ENCODE measurements around the gene PKHD1.
"Not testable (repeated sequence)": the region's sequence is repeated elsewhere in the genome, so short reads cannot be mapped to it uniquely, and the experiment has no call there.

Gene PKHD1

DNA sequence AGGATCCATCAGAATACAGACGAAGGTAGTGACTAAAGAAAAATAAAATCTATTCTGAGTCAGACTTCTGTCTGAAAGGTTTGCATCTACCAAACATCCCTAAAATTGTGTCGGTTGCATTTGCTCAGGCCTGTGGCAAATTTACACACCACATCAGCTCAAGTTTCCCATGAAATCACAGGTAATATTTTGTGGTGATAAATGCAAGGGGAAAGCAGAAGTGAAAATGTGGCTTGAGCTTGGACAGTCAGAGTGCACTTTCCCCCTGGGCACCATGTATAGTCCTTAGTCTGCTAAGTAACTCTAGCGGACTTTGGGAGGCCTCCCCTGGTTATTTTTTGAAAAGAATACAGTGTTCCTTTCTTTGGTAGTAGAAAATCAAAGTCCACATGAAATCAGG, 159.1 kb downstream of the PKHD1 start:
- Mint-ChIP-seq H3K4me1 (no peaks in the 10 kb centered on the region), H3K36me3 (ENCODE audit: low read depth) (no peaks in the 10 kb centered on the region), H3K27me3 (no peaks in the 10 kb centered on the region), H3K27ac (no peak overlapping the region), H3K4me3 (no peak overlapping the region), H3K9me3 (no peaks in the 10 kb centered on the region)
- no peak for DNase-seq
- ATAC-seq: no peak

DNA sequence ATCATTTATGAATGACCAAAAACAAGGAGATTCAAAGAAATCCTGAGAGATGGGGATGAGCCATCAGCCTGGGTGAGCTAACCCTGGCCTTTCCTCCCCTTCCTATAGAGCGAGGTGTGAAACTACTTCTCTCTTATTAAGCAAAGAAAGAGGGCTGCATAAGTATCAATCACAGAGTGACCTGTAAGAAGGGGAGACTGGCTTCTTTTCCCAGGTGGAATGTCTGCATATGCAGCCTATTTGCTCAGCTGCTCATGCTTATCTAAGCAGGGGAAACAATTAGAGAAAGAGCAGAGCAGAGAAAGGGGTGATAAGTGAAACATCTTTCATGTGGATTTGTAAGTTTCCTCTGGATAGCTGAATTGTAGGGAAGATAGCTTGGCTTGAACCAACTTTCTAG, 160.0 kb downstream of the PKHD1 start:
- no peak overlapping the region for H3K4me3 Mint-ChIP-seq
- H3K27ac Mint-ChIP-seq: no peak overlapping the region
- no peaks in the 10 kb centered on the region for H3K27me3 Mint-ChIP-seq

DNA sequence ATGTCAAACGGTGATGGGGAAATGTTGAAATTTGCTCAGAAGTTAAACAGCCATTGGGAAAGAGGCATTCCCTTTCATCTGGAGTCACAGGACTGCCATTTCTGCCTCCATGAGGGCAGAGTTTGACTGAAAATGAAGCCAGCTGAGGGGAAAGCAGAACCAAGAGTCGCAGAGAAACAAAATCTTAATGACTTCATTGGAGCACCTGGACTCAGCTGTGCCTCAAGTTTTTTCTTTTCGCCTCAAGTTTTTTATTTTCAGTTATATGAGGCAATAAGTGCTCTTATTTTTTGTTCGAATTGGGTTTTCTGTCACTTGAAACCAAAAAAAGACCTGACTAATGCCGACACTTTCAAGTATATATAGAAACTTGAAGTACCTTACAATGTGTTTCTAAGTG, 161.3 kb downstream of the PKHD1 start:
- ATAC-seq (no peak), DNase-seq (no peak)
- no peak overlapping the region for H3K4me3 Mint-ChIP-seq
- H3K4me1 Mint-ChIP-seq: no peaks in the 10 kb centered on the region
- H3K36me3 Mint-ChIP-seq (ENCODE audit: low read depth): no peaks in the 10 kb centered on the region
- no peaks in the 10 kb centered on the region for H3K9me3 Mint-ChIP-seq
- H3K27me3 Mint-ChIP-seq: no peaks in the 10 kb centered on the region
- H3K27ac Mint-ChIP-seq: no peak overlapping the region

More for the DNA sequence above, 160.0 kb downstream of the PKHD1 start:
- Mint-ChIP-seq H3K9me3 (no peaks in the 10 kb centered on the region), H3K4me1 (no peaks in the 10 kb centered on the region), H3K36me3 (ENCODE audit: low read depth) (no peaks in the 10 kb centered on the region)
- no peak for DNase-seq
- no peak for ATAC-seq

DNA sequence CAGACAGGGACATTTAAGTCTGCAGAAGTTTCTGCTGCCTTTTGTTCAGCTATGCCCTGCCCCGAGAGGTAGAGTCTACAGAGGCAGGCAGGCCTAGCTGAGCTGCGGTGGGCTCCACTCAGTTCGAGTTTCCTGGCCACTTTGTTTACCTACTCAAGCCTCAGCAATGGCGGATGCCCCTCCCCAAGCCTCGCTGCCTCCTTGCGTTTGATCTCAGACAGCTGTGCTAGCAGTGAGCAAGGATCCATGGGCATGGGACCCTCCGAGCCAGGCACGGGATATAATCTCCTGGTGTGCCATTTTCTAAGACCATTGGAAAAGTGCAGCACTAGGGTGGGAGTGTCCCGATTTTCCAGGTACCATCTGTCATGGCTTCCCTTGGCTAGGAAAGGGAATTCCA, 164.9 kb downstream of the PKHD1 start:
- not testable (repeated sequence) for H3K36me3 Mint-ChIP-seq (ENCODE audit: low read depth); ATAC-seq; H3K4me3 Mint-ChIP-seq; H3K27me3 Mint-ChIP-seq; H3K27ac Mint-ChIP-seq; DNase-seq; H3K4me1 Mint-ChIP-seq; H3K9me3 Mint-ChIP-seq

DNA sequence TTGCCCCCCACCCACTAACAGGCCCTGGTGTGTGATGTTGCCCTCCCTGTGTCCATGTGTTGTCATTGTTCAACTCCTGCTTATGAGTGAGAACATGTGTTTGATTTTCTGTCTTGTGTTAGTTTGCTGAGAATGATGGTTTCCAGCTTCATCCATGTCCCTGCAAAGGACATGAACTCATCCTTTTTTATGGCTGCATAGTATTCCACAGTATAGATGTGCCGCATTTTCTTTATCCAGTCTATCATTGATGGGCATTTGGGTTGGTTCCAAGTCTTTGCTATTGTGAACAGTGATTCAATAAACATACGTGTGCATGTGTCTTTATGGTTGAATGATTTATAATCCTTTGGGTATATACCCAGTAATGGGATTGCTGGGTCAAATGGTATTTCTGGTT, 169.1 kb downstream of the PKHD1 start:
- not testable (repeated sequence) for H3K36me3 Mint-ChIP-seq (ENCODE audit: low read depth); ATAC-seq; H3K4me3 Mint-ChIP-seq; H3K4me1 Mint-ChIP-seq; H3K27ac Mint-ChIP-seq; DNase-seq; H3K9me3 Mint-ChIP-seq; H3K27me3 Mint-ChIP-seq

DNA sequence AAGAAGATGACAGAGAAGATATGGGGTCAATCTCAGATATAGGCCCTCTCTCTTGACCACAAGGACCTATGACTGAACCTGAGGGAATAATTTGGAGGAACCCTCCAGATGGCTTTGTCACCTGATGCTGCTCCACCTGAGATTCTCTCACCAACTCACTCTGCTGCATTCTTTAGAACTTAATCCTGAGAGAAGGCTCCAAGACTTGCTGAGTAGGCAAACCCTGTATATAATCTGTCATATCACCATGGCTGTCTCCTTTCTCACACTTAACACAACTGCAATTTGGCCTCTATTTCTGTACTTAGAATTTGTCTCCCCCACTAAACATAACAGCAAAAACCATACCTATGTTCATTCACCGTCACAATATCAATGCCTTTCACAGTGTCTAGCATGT, 172.3 kb downstream of the PKHD1 start:
- DNase-seq (no peak), ATAC-seq (no peak)
- H3K27ac Mint-ChIP-seq: no peak overlapping the region
- H3K4me1 Mint-ChIP-seq: no peaks in the 10 kb centered on the region
- H3K36me3 Mint-ChIP-seq (ENCODE audit: low read depth): no peaks in the 10 kb centered on the region
- H3K9me3 Mint-ChIP-seq: no peaks in the 10 kb centered on the region
- peaks cover 4% of the 10 kb centered on the region for H3K27me3 Mint-ChIP-seq
- H3K4me3 Mint-ChIP-seq: no peak overlapping the region

DNA sequence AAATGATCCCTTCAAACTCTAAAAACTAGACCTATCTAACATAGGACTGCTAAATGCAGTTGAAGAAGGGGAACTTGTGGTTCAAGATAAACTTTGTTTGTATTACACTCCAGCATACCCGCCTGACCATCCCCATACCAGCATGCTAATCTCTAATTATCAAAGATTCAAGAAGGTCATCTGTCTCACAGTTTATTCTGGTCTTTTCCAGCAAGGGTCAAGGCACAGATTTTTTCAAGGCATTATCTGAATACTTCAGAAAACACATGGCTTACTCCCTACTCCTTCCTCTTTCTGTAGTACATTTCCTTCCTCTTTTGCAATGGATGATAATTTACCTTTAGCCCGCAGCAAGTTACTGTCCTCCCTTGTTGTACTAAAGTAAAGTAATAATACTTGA, 174.1 kb downstream of the PKHD1 start:
- H3K27me3 Mint-ChIP-seq: peaks cover 4% of the 10 kb centered on the region
- H3K36me3 Mint-ChIP-seq (ENCODE audit: low read depth): no peaks in the 10 kb centered on the region
- ATAC-seq: no peak
- no peaks in the 10 kb centered on the region for H3K9me3 Mint-ChIP-seq
- H3K4me1 Mint-ChIP-seq: no peaks in the 10 kb centered on the region
- H3K27ac Mint-ChIP-seq: no peak overlapping the region
- no peak overlapping the region for H3K4me3 Mint-ChIP-seq
- no peak for DNase-seq

DNA sequence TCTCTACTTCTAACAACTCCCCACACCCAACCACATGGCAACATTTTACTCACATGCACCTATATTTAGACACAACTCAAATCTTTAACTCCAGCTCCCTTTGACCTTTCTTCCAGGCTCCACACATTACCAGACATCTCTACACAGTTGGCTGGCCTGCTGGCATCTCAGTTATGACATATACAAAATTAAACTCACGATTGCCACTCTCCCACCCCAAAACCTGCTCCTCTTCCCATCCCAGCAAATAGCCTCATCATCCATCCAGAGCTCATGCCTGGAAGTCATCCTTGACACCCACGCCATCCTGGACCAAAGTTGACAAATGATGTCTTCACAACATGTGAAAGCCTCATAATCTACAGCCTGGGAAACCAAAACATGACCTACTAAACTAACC, 176.6 kb downstream of the PKHD1 start:
- Mint-ChIP-seq H3K4me3 (no peak overlapping the region), H3K9me3 (no peaks in the 10 kb centered on the region), H3K36me3 (ENCODE audit: low read depth) (no peaks in the 10 kb centered on the region), H3K27me3 (peaks cover 4% of the 10 kb centered on the region), H3K27ac (no peak overlapping the region), H3K4me1 (no peaks in the 10 kb centered on the region)
- DNase-seq (no peak), ATAC-seq (no peak)

DNA sequence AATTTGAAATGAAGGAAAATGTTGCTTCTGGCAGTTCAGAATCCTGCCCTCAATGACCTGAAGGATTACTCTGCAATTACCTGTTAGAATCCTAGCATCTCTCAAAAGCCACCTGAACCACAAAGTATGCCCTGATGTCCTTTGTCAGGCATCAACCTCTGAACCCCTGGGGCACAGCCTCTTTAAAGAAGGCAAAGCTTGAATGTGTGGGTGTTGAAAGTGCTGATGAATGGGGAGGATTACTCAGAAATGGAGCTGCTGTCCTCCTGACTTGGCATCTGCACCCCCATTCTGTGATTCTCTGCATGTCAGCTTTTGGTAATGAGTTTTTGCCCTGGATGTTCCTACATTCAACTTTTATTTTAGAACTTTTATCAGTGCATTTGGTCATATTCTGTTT, 179.2 kb downstream of the PKHD1 start:
- no peaks in the 10 kb centered on the region for H3K27me3 Mint-ChIP-seq
- H3K9me3 Mint-ChIP-seq: no peaks in the 10 kb centered on the region

DNA sequence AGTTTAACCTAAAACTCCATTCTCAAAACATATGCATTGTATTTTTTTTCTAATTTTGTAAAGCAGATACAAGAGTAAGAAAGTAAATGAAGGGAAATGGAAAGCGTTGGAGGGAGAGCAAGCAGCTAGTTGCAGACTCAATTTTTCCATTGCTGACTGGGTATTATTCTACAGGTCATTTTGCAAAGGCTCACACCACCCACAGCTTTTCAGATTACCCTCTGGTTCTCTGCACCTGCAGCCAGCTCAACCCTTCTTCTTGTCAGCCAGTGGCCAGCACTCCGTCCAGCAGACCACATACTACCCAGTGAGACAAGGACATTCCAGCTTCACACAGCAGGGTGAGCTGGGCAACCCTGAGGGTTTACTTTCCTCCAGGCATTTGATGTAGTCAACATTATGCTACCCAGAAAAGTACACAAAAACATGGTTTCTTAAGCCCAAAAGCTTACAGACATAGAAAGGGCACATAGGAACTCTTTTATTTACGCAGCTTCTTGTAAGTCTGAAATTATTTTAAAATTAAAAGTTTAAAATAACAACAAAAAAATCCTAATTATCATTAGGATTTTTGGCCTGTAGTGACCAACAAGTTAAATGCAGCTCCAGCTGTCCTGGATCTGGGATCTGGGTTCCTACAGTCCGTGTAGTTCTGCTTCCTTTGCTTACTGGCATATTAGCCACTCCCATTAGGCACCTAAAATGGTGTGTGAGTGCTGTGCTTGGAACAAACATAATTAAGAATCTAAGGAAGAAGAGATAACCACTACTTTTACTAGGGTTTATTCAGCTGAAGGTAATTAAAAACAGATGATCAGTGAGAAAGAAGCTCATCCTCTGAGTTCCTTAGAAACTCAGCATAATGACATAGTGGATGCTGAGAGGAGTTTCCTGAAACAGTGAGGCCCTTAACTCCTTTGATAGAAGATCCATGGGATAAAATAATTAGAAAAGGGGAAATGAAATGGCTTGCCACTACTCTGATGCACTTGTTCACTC, 185.3 kb downstream of the PKHD1 start:
- Mint-ChIP-seq H3K4me3 (no peak overlapping the region), H3K9me3 (no peaks in the 10 kb centered on the region), H3K27me3 (no peaks in the 10 kb centered on the region), H3K27ac (no peak overlapping the region), H3K36me3 (ENCODE audit: low read depth) (no peaks in the 10 kb centered on the region), H3K4me1 (no peaks in the 10 kb centered on the region)
- no peak for DNase-seq
- no peak for ATAC-seq

More for the DNA sequence above, 179.2 kb downstream of the PKHD1 start:
- no peak for DNase-seq
- Mint-ChIP-seq H3K36me3 (ENCODE audit: low read depth) (no peaks in the 10 kb centered on the region), H3K4me3 (no peak overlapping the region), H3K4me1 (no peaks in the 10 kb centered on the region), H3K27ac (no peak overlapping the region)
- no peak for ATAC-seq

DNA sequence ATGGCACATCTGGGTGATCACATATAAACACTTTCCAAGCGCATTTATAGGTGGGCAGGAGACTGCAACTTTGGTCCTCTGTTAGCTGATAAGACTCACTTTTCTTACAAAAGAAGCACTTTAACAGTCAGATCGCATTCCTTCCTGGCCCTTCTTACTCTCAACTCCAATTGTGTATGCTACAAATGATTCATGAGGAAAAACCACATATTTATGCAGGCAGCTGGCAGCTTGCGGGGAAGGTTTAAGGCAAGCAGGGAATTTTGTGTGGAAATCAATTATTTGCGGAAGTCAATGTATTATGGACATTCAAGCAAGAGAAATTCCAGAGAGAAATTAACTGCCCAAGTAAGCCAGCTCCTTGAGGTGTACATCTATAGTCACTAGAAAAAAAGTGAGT, 194.0 kb downstream of the PKHD1 start:
- Mint-ChIP-seq H3K36me3 (ENCODE audit: low read depth) (no peaks in the 10 kb centered on the region), H3K27ac (no peak overlapping the region), H3K9me3 (no peaks in the 10 kb centered on the region), H3K27me3 (no peaks in the 10 kb centered on the region), H3K4me3 (no peak overlapping the region), H3K4me1 (no peaks in the 10 kb centered on the region)
- DNase-seq: no peak
- ATAC-seq: no peak

DNA sequence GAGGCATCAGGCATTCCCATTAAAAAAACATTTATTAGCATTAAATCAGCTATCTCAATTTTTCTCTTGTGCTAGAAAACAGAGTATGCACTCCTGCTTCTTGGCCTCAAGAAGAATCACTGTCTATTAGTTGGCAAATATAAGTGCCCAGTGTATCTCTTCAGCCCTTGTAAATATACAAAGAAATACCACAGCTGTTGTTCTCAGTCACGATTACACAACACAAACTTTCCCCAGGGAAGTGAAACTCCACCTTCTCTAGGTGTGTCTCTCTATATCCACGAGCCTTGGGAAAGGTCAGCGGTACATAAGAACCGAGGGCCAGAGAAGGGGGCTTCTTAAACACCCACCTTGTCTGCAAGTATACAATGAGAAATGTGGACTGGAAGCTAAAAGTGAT, 194.7 kb downstream of the PKHD1 start:
- no peaks in the 10 kb centered on the region for H3K9me3 Mint-ChIP-seq
- no peaks in the 10 kb centered on the region for H3K4me1 Mint-ChIP-seq
- ATAC-seq (no peak), DNase-seq (no peak)
- no peaks in the 10 kb centered on the region for H3K27me3 Mint-ChIP-seq
- no peak overlapping the region for H3K27ac Mint-ChIP-seq
- no peak overlapping the region for H3K4me3 Mint-ChIP-seq
- H3K36me3 Mint-ChIP-seq (ENCODE audit: low read depth): no peaks in the 10 kb centered on the region

DNA sequence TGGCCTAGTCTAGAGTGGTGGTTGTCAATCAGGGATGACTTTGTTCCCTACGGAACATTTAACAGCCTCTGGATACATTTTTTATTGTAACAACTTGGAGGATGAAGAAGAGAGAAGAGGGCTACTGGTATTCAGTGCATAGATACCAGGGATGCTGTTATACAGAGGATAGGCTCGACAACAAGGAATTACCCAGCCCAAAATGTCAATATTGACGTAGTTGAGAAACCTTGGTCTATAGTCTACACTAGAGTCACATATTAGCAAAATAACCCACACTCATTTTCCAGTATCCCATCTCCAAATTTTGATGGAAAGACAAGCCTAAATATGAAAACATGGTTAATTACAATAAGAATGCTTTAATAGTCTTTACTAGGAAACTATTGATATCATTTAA, 195.1 kb downstream of the PKHD1 start:
- no peak for DNase-seq
- no peaks in the 10 kb centered on the region for H3K9me3 Mint-ChIP-seq
- H3K27me3 Mint-ChIP-seq: no peaks in the 10 kb centered on the region
- H3K4me1 Mint-ChIP-seq: no peaks in the 10 kb centered on the region
- H3K27ac Mint-ChIP-seq: no peak overlapping the region
- no peak overlapping the region for H3K4me3 Mint-ChIP-seq
- ATAC-seq: no peak
- H3K36me3 Mint-ChIP-seq (ENCODE audit: low read depth): no peaks in the 10 kb centered on the region

DNA sequence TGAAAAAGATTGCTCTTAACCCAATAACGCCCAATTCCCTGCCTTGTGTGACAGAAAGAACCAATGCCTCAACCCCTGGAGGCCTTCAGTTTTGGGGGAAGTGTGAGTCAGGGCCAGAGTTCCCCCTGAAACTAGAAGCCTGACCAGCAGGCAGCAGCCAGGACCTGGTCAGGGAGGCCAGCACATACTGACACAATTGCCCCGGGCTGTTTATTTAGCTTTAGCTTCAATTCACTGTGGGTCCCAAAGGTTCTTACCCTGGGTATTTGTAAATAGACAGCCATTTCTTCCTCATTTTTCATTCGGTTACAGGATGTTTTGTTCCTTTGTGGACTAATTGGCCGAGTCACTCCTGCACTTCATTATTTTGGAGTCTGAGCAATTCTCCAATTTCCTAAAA, 195.6 kb downstream of the PKHD1 start:
- no peak for ATAC-seq
- no peaks in the 10 kb centered on the region for H3K27me3 Mint-ChIP-seq
- H3K4me1 Mint-ChIP-seq: no peaks in the 10 kb centered on the region
- DNase-seq: no peak
- H3K27ac Mint-ChIP-seq: no peak overlapping the region
- no peaks in the 10 kb centered on the region for H3K9me3 Mint-ChIP-seq
- no peaks in the 10 kb centered on the region for H3K36me3 Mint-ChIP-seq (ENCODE audit: low read depth)
- no peak overlapping the region for H3K4me3 Mint-ChIP-seq

DNA sequence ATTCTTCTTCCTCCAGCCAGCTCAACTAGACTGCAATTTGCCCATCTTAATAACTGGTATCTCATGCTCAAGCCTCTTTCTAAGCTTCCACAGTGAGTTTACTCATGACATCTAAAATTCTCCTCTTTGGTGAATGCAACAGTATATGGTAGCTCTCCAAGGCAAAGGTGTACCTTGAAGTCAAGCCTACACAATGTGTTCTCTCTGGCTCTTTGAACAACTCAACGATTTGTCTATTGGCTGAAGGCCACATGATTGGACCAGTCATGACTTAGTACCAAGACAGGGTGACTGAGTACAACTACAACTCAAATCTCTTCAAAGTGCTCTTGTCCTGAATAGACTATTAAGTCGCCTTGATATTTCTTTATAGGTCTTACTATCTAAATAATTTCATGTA, 199.6 kb downstream of the PKHD1 start:
- H3K4me3 Mint-ChIP-seq: no peak overlapping the region
- H3K36me3 Mint-ChIP-seq (ENCODE audit: low read depth): no peaks in the 10 kb centered on the region
- H3K4me1 Mint-ChIP-seq: no peaks in the 10 kb centered on the region
- DNase-seq: no peak
- no peak overlapping the region for H3K27ac Mint-ChIP-seq
- no peaks in the 10 kb centered on the region for H3K27me3 Mint-ChIP-seq
- no peak for ATAC-seq
- H3K9me3 Mint-ChIP-seq: no peaks in the 10 kb centered on the region

DNA sequence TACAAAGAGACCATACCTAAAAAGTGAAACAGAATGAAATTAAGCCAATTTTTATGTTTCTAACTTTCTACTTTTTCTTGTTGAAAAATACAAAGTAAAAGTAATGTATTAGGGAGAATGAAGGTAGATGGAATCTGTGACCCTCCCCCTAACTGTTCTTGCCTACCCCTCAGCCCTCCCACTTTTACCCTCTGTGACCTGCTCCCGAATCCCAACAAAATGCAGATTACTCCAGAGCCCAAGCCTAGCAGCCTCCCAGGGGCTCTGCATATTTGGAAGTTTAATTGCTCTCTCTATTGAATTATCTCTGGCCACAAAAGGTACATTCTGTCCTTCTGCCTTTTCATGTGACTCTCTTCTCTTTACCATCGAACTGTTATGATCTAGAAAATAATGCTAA, 201.5 kb downstream of the PKHD1 start:
- ATAC-seq: no peak
- no peak for DNase-seq
- no peaks in the 10 kb centered on the region for H3K27me3 Mint-ChIP-seq
- H3K4me3 Mint-ChIP-seq: no peak overlapping the region
- no peaks in the 10 kb centered on the region for H3K36me3 Mint-ChIP-seq (ENCODE audit: low read depth)
- H3K4me1 Mint-ChIP-seq: no peaks in the 10 kb centered on the region
- H3K9me3 Mint-ChIP-seq: no peaks in the 10 kb centered on the region
- H3K27ac Mint-ChIP-seq: no peak overlapping the region

Measured in activated naive CD8-positive, alpha-beta T cell treated with anti-CD3 and anti-CD28 coated beads, Interleukin-2, amount 50 U/mL, for 24 hours (primary cell).